T-helper 22 cell (primary cell): ENCODE data around the gene KIAA1671.

Source experiments
- DNase-seq: peaks from one replicate; pipeline ENCODE4 v3.0.0-alpha.2; 2020; ENCODE audit warnings: low read depth

The KIAA1671 gene

GRCh38 chr22:25092119-25092518 is 139.6 kb downstream of the KIAA1671 start:
- DNase-seq, result no peak

GRCh38 chr22:25094579-25094978 is 142.1 kb downstream of the KIAA1671 start:
- DNase-seq, result no peak

- no peak for DNase-seq
Measured at GRCh38 chr22:25095869-25096268, 143.4 kb downstream of the KIAA1671 start.

GRCh38 chr22:25096638-25097405 is 144.3 kb downstream of the KIAA1671 start:
- no peak for DNase-seq

GRCh38 chr22:25098445-25099081 is 146.0 kb downstream of the KIAA1671 start:
- DNase-seq, result no peak

- DNase-seq, result no peak
Measured at GRCh38 chr22:25099202-25099601, 146.7 kb downstream of the KIAA1671 start.

- DNase-seq, result no peak
Measured at GRCh38 chr22:25100402-25100801, 147.9 kb downstream of the KIAA1671 start.

- no peak for DNase-seq
Measured at GRCh38 chr22:25100948-25101347, 148.4 kb downstream of the KIAA1671 start.

GRCh38 chr22:25101501-25101900 is 149.0 kb downstream of the KIAA1671 start:
- DNase-seq, result no peak

- DNase-seq, result no peak
Measured at GRCh38 chr22:25101986-25102385, 149.5 kb downstream of the KIAA1671 start.

- DNase-seq, result no peak
Measured at GRCh38 chr22:25102722-25103121, 150.2 kb downstream of the KIAA1671 start.

GRCh38 chr22:25104367-25104766 is 151.9 kb downstream of the KIAA1671 start:
- DNase-seq, result no peak

GRCh38 chr22:25105817-25106650 is 153.5 kb downstream of the KIAA1671 start:
- no peak for DNase-seq

GRCh38 chr22:25109878-25110595 is 157.5 kb downstream of the KIAA1671 start:
- no peak for DNase-seq

GRCh38 chr22:25110596-25110845 is 158.0 kb downstream of the KIAA1671 start:
- DNase-seq, result no peak

GRCh38 chr22:25110846-25111578 is 158.5 kb downstream of the KIAA1671 start:
- peak; percentile 4 for DNase-seq

GRCh38 chr22:25111579-25112517 is 159.3 kb downstream of the KIAA1671 start:
- DNase-seq, result no peak

GRCh38 chr22:25112538-25113253 is 160.2 kb downstream of the KIAA1671 start:
- no peak for DNase-seq

- DNase-seq, result no peak
Measured at GRCh38 chr22:25113316-25113721, 160.8 kb downstream of the KIAA1671 start.
